ENCODE data around the gene DYRK1A. TPM values are rescaled to one million over a fixed set of nuclear protein-coding genes. Genes with fewer than 3 reads are reported as not detected.

DYRK1A gene
- total and polyA plus RNA-seq, 2 donors from 2014 or later: 14.5 to 78.0 TPM

DNA sequence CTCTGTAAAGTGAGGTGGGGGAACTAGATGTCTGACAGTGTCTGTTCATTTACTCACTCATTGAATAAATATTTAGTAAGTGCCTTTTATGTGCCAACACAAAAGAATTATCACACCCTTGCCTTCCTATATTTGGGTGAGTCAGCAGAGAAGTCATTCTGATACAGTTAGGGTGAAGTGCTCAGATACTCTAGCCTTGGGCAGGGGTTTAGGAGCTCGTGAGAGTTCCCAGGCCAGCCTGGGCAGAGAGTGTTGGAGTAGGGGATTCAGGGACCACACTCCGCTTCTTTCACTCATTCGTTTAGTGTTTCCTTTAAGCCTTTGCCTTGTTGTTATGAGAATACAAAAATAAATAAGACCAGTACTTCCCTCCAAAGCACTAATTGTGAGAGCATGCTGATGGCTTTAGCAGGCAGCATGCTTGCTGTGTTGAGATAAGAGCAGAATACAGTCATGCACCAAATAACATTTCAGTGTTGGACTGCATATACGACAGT lies 83.9 kb downstream of the DYRK1A start:
- peaks cover 0 to 7% (median 4%) of the 10 kb centered on the region in 3 donors for H3K4me1 ChIP-seq (ENCODE audit: control insufficient read depth in 2 of 3, insufficient read depth in 2 of 3, low read depth in 1 of 3, low read length in 3 of 3)
- TF ChIP-seq, protein P1, sequence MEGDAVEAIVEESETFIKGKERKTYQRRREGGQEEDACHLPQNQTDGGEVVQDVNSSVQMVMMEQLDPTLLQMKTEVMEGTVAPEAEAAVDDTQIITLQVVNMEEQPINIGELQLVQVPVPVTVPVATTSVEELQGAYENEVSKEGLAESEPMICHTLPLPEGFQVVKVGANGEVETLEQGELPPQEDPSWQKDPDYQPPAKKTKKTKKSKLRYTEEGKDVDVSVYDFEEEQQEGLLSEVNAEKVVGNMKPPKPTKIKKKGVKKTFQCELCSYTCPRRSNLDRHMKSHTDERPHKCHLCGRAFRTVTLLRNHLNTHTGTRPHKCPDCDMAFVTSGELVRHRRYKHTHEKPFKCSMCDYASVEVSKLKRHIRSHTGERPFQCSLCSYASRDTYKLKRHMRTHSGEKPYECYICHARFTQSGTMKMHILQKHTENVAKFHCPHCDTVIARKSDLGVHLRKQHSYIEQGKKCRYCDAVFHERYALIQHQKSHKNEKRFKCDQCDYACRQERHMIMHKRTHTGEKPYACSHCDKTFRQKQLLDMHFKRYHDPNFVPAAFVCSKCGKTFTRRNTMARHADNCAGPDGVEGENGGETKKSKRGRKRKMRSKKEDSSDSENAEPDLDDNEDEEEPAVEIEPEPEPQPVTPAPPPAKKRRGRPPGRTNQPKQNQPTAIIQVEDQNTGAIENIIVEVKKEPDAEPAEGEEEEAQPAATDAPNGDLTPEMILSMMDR (IDR thresholded peaks at IDR 0.05; ENCODE audit: borderline replicate concordance, extremely low read depth, insufficient read depth): no peak
- H3K9ac ChIP-seq (ENCODE audit: low read length in 3 of 3): no peak overlapping the region
- DNase-seq (no peak), FAIRE-seq (no peak)
- H3K27me3 ChIP-seq (ENCODE audit: control insufficient read depth, insufficient read depth, low read length): no peaks in the 10 kb centered on the region
- no peak overlapping the region for H3K27ac ChIP-seq (ENCODE audit: low read depth in 2 of 2, low read length in 2 of 2)
- H3K9me3 ChIP-seq (ENCODE audit: control insufficient read depth in 2 of 3, insufficient read depth in 1 of 3, low read length in 3 of 3): no peaks in the 10 kb centered on the region
- H3K4me3 ChIP-seq (ENCODE audit: low read length in 3 of 3): no peak overlapping the region
- H3K36me3 ChIP-seq (ENCODE audit: control insufficient read depth in 2 of 3, insufficient read depth in 3 of 3, low read length in 3 of 3): peaks cover 0 to 2% (median 0%) of the 10 kb centered on the region in 3 donors
- intact Hi-C loops (cut with DNase I): no loop called here

DNA sequence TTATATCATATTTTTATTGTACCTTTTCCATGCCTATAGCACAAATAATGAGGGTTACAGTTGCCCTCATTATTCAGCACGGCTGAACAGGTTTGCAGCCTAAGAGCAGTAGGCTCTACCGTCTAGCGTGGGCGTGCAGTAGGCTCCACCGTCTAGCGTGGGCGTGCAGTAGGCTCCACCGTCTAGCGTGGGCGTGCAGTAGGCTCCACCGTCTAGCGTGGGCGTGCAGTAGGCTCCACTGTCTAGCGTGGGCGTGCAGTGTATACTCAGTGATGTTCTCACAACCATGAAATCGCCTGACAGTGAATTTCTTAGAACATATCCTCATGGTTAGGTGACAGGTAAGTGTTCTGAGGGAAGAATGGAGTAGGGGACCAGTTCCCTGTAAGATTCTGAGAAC lies 84.9 kb downstream of the DYRK1A start:
- intact Hi-C loops (cut with DNase I): no loop called here
- DNase-seq (no peak), FAIRE-seq (no peak)
- Histone ChIP-seq H3K4me1 (ENCODE audit: control insufficient read depth in 2 of 3, insufficient read depth in 2 of 3, low read depth in 1 of 3, low read length in 3 of 3) (peaks cover 0 to 7% (median 4%) of the 10 kb centered on the region in 3 donors), H3K27ac (ENCODE audit: low read depth in 2 of 2, low read length in 2 of 2) (no peak overlapping the region), H3K4me3 (ENCODE audit: low read length in 3 of 3) (no peak overlapping the region), H3K36me3 (ENCODE audit: control insufficient read depth in 2 of 3, insufficient read depth in 3 of 3, low read length in 3 of 3) (peaks cover 0 to 2% (median 0%) of the 10 kb centered on the region in 3 donors), H3K27me3 (ENCODE audit: control insufficient read depth, insufficient read depth, low read length) (no peaks in the 10 kb centered on the region), H3K9ac (ENCODE audit: low read length in 3 of 3) (no peak overlapping the region), H3K9me3 (ENCODE audit: control insufficient read depth in 2 of 3, insufficient read depth in 1 of 3, low read length in 3 of 3) (no peaks in the 10 kb centered on the region)
- TF ChIP-seq, protein P1 (IDR thresholded peaks at IDR 0.05; ENCODE audit: borderline replicate concordance, extremely low read depth, insufficient read depth): no peak

DNA sequence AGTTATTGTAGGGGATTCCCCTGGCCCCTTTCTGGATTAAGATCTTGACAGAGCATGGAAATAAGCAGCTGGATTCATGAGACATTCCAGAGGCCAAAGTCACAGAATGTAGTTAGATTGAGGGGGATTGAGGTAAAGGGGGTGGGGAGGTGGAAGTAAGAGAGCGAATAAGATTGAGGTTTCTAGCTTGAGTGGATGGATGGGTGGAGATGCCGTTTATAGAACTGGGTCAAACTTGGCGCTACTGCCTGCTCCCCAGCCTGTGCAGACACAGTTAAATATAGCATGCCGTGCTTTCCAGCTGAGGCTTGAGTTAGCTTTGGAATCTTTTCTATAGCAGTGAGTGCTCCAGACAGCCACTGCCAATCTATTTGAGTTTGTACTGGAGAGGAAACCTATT lies 85.7 kb downstream of the DYRK1A start:
- no peak for FAIRE-seq
- Histone ChIP-seq H3K36me3 (ENCODE audit: control insufficient read depth in 2 of 3, insufficient read depth in 3 of 3, low read length in 3 of 3) (peaks cover 0 to 2% (median 0%) of the 10 kb centered on the region in 3 donors), H3K4me1 (ENCODE audit: control insufficient read depth in 2 of 3, insufficient read depth in 2 of 3, low read depth in 1 of 3, low read length in 3 of 3) (peaks cover 0 to 7% (median 6%) of the 10 kb centered on the region in 3 donors), H3K27me3 (ENCODE audit: control insufficient read depth, insufficient read depth, low read length) (no peaks in the 10 kb centered on the region), H3K9ac (ENCODE audit: low read length in 3 of 3) (no peak overlapping the region), H3K27ac (ENCODE audit: low read depth in 2 of 2, low read length in 2 of 2) (no peak overlapping the region), H3K4me3 (ENCODE audit: low read length in 3 of 3) (no peak overlapping the region), H3K9me3 (ENCODE audit: control insufficient read depth in 2 of 3, insufficient read depth in 1 of 3, low read length in 3 of 3) (no peaks in the 10 kb centered on the region)
- intact Hi-C loops (cut with DNase I): no loop called here
- TF ChIP-seq, protein P1 (IDR thresholded peaks at IDR 0.05; ENCODE audit: borderline replicate concordance, extremely low read depth, insufficient read depth): no peak
- peak in 2 of 5 donors; percentile 41 to 68 for DNase-seq

DNA sequence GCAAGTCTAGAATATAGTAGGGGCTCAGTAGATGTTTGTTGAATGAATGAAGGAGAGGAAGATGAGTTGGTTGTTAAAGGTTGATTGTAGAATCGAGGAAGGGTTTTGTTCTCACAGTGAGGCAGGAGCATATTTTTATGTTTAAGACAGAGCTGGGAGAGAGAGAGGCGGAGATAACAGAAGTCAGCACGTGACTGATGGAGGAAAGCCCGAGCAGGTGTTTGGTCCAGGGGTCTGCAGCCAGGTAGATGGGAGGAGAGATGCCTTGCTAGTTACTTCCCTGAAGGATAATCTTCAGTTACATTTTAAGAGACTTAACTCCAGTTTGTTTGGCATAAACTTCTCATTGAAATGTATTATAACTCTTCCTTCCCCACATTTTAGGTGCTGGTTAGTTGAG lies 86.8 kb downstream of the DYRK1A start:
- H3K9me3 ChIP-seq (ENCODE audit: control insufficient read depth in 2 of 3, insufficient read depth in 1 of 3, low read length in 3 of 3): no peaks in the 10 kb centered on the region
- TF ChIP-seq, protein P1 (IDR thresholded peaks at IDR 0.05; ENCODE audit: borderline replicate concordance, extremely low read depth, insufficient read depth): no peak
- DNase-seq (no peak), FAIRE-seq (no peak)
- no peaks in the 10 kb centered on the region for H3K27me3 ChIP-seq (ENCODE audit: control insufficient read depth, insufficient read depth, low read length)
- H3K36me3 ChIP-seq (ENCODE audit: control insufficient read depth in 2 of 3, insufficient read depth in 3 of 3, low read length in 3 of 3): peaks cover 0 to 2% (median 0%) of the 10 kb centered on the region in 3 donors
- intact Hi-C loops (cut with DNase I): no loop called here
- no peak overlapping the region for H3K4me3 ChIP-seq (ENCODE audit: low read length in 3 of 3)
- peaks cover 2 to 11% (median 10%) of the 10 kb centered on the region in 3 donors for H3K4me1 ChIP-seq (ENCODE audit: control insufficient read depth in 2 of 3, insufficient read depth in 2 of 3, low read depth in 1 of 3, low read length in 3 of 3)
- H3K9ac ChIP-seq (ENCODE audit: low read length in 3 of 3): no peak overlapping the region
- H3K27ac ChIP-seq (ENCODE audit: low read depth in 2 of 2, low read length in 2 of 2): no peak overlapping the region

All from kidney (tissue), 14 donors.